Activated CD8-positive, alpha-beta T cell treated with anti-CD3 and anti-CD28 coated beads for 36 hours (primary cell): ENCODE measurements around the gene YAF2. TPM values are rescaled to one million over a fixed set of nuclear protein-coding genes. Genes with fewer than 3 reads are reported as not detected.
"Not testable (repeated sequence)": the region's sequence is repeated elsewhere in the genome, so short reads cannot be mapped to it uniquely, and the experiment has no call there.

Source experiments
- ATAC-seq: fragments of 200-7000 bp; cut with Tn5 transposase; one replicate; pipeline ENCODE4 v1.10.0; 2021; ENCODE audit warnings: mild to moderate bottlenecking, moderate library complexity
- CTCF ChIA-PET: fragments of 350-600 bp; sonication (Branson Sonifier 250); formaldehyde crosslinking; loops from one replicate; lab custom pipeline; 2021; ENCODE audit warnings: antibody characterized with exemption; lab: Charles Lee
- POLR2A ChIA-PET: fragments of 350-600 bp; sonication (Branson Sonifier 250); formaldehyde crosslinking; loops from one replicate; lab custom pipeline; 2021; ENCODE audit warnings: antibody characterized with exemption; lab: Charles Lee
- DNase-seq: peaks from one replicate; pipeline ENCODE4 v3.0.0-alpha.2; 2020
- H3K27ac Mint-ChIP-seq: one replicate; pipeline ENCODE4 v1.8.0; 2021; ENCODE audit warnings: mild to moderate bottlenecking, mixed read lengths
- H3K27me3 Mint-ChIP-seq: one replicate; pipeline ENCODE4 v1.8.0; 2021; ENCODE audit warnings: mixed read lengths
- H3K36me3 Mint-ChIP-seq: one replicate; pipeline ENCODE4 v1.8.0; 2021; ENCODE audit warnings: low read depth, mixed read lengths
- H3K4me1 Mint-ChIP-seq: one replicate; pipeline ENCODE4 v1.8.0; 2021; ENCODE audit warnings: low read depth, mixed read lengths
- H3K4me3 Mint-ChIP-seq: one replicate; pipeline ENCODE4 v1.8.0; 2021; ENCODE audit warnings: mild to moderate bottlenecking, moderate library complexity, mixed read lengths
- H3K9me3 Mint-ChIP-seq: one replicate; pipeline ENCODE4 v1.8.0; 2021; ENCODE audit warnings: mixed read lengths
- CTCF ChIP-seq: fragments of 200-600 bp; IDR thresholded peaks from one replicate; pipeline ENCODE4 v1.8.0; 2022; ENCODE audit warnings: antibody characterized with exemption, mild to moderate bottlenecking
- intact Hi-C: fragments of 100-400 bp; cut with micrococcal nuclease; formaldehyde crosslinking; loops from one replicate; pipeline ENCODE4 v1.10.0; 2022
- total RNA-seq, 2 experiments: library from RNA; stranded (reverse); gene quantifications; one replicate each; pipeline ENCODE4 v1.2.3, GENCODE V29; 2021

The YAF2 gene
- total RNA-seq, 2 experiments from 2014 or later: 39.4 to 40.8 TPM

GRCh38 chr12:42190376-42190775 lies 47.7 kb downstream of the YAF2 start:
- intact Hi-C loops: no loop called here
- no peak overlapping the region for H3K4me3 Mint-ChIP-seq
- peaks cover 8% of the 10 kb centered on the region for H3K4me1 Mint-ChIP-seq
- no peak for TF ChIP-seq CTCF
- DNase-seq: no peak
- no peak overlapping the region for H3K27ac Mint-ChIP-seq
- ATAC-seq: no peak
- H3K36me3 Mint-ChIP-seq: peaks cover 5% of the 10 kb centered on the region
- CTCF ChIA-PET: interaction anchor here (1.1 kb wide), 1 partner anchor 9 kb away, joined by 4 read pairs; no protein-coding TSS in a partner anchor
- POLR2A ChIA-PET: no interaction called here
- no peaks in the 10 kb centered on the region for H3K9me3 Mint-ChIP-seq
- H3K27me3 Mint-ChIP-seq: no peaks in the 10 kb centered on the region

- peaks cover 14% of the 10 kb centered on the region for H3K4me1 Mint-ChIP-seq
- CTCF ChIA-PET: interaction anchor here (1.2 kb wide), 1 partner anchor 145 kb away, joined by 3 read pairs; no protein-coding TSS in a partner anchor
- DNase-seq, intact Hi-C loops, H3K27me3 Mint-ChIP-seq, H3K9me3 Mint-ChIP-seq, ATAC-seq, POLR2A ChIA-PET, H3K4me3 Mint-ChIP-seq, H3K27ac Mint-ChIP-seq: not testable (repeated sequence)
- H3K36me3 Mint-ChIP-seq: peaks cover 14% of the 10 kb centered on the region
These were observed 49.8 kb downstream of the YAF2 start for GRCh38 chr12:42188275-42188674.

- CTCF ChIA-PET: interaction anchor here (1.2 kb wide), 1 partner anchor 146 kb away, joined by 3 read pairs; no protein-coding TSS in a partner anchor
- POLR2A ChIA-PET: no interaction called here
- Mint-ChIP-seq H3K27me3 (no peaks in the 10 kb centered on the region), H3K4me1 (peaks cover 18% of the 10 kb centered on the region), H3K27ac (no peak overlapping the region), H3K9me3 (no peaks in the 10 kb centered on the region), H3K4me3 (no peak overlapping the region), H3K36me3 (peaks cover 15% of the 10 kb centered on the region)
- DNase-seq (no peak), ATAC-seq (no peak)
- TF ChIP-seq CTCF: no peak
- intact Hi-C loops: no loop called here
These were observed 50.2 kb downstream of the YAF2 start for GRCh38 chr12:42187799-42188198.

GRCh38 chr12:42186793-42187192 lies 51.3 kb downstream of the YAF2 start:
- peaks cover 28% of the 10 kb centered on the region for H3K4me1 Mint-ChIP-seq
- no peak overlapping the region for H3K4me3 Mint-ChIP-seq
- intact Hi-C loops: no loop called here
- no peak for ATAC-seq
- ChIA-PET CTCF (no interaction called here), POLR2A (no interaction called here)
- DNase-seq: no peak
- no peak overlapping the region for H3K27ac Mint-ChIP-seq
- no peaks in the 10 kb centered on the region for H3K9me3 Mint-ChIP-seq
- peaks cover 13% of the 10 kb centered on the region for H3K36me3 Mint-ChIP-seq
- no peaks in the 10 kb centered on the region for H3K27me3 Mint-ChIP-seq
- no peak for TF ChIP-seq CTCF

- H3K27me3 Mint-ChIP-seq: no peaks in the 10 kb centered on the region
- no peak overlapping the region for H3K27ac Mint-ChIP-seq
- ATAC-seq: no peak
- no peak for TF ChIP-seq CTCF
- DNase-seq: no peak
- H3K9me3 Mint-ChIP-seq: no peaks in the 10 kb centered on the region
- CTCF ChIA-PET: interaction anchor here (0.6 kb wide), 1 partner anchor 836 kb away, joined by 3 read pairs; no protein-coding TSS in a partner anchor
- peaks cover 18% of the 10 kb centered on the region for H3K36me3 Mint-ChIP-seq
- H3K4me1 Mint-ChIP-seq: peaks cover 29% of the 10 kb centered on the region
- POLR2A ChIA-PET: no interaction called here
- intact Hi-C loops: no loop called here
- no peak overlapping the region for H3K4me3 Mint-ChIP-seq
These were observed 55.7 kb downstream of the YAF2 start for GRCh38 chr12:42182394-42182793.
